ENCODE data around the gene GALNT7. TPM values are rescaled to one million over a fixed set of nuclear protein-coding genes. Genes with fewer than 3 reads are reported as not detected.

The GALNT7 gene
- total RNA-seq, 1 donor from 2014 or later, result 8.2 TPM

- Histone ChIP-seq H3K4me1 (no peaks in the 10 kb centered on the region), H3K27ac (no peak overlapping the region), H3K9me3 (no peaks in the 10 kb centered on the region), H3K27me3 (no peaks in the 10 kb centered on the region), H3K4me3 (no peak overlapping the region), H3K36me3 (no peaks in the 10 kb centered on the region)
- TF ChIP-seq CTCF (IDR thresholded peaks at IDR 0.05), result no peak
- DNase-seq (ENCODE audit: low spot score in 2 of 2), result no peak
- intact Hi-C loops (cut with DNase I), result no loop called here
These were observed 59.1 kb downstream of the GALNT7 start for GRCh38 chr4:173227756-173228155.

GRCh38 chr4:173230062-173230461 is 61.5 kb downstream of the GALNT7 start:
- DNase-seq (ENCODE audit: low spot score in 2 of 2), result no peak
- H3K4me3 ChIP-seq, result no peak overlapping the region
- no peaks in the 10 kb centered on the region for H3K27me3 ChIP-seq
- no peak overlapping the region for H3K27ac ChIP-seq
- no peaks in the 10 kb centered on the region for H3K4me1 ChIP-seq
- no peaks in the 10 kb centered on the region for H3K9me3 ChIP-seq
- no peaks in the 10 kb centered on the region for H3K36me3 ChIP-seq
- TF ChIP-seq CTCF (IDR thresholded peaks at IDR 0.05), result no peak
- intact Hi-C loops (cut with DNase I), result no loop called here

- H3K27ac ChIP-seq, result no peak overlapping the region
- H3K27me3 ChIP-seq, result no peaks in the 10 kb centered on the region
- intact Hi-C loops (cut with DNase I), result no loop called here
- DNase-seq (ENCODE audit: low spot score in 2 of 2), result no peak
- H3K4me3 ChIP-seq, result no peak overlapping the region
- H3K36me3 ChIP-seq, result no peaks in the 10 kb centered on the region
- no peaks in the 10 kb centered on the region for H3K9me3 ChIP-seq
- TF ChIP-seq CTCF (IDR thresholded peaks at IDR 0.05), result peak in 2 of 3 experiments; percentile 11 to 37
- no peaks in the 10 kb centered on the region for H3K4me1 ChIP-seq
These were observed 63.3 kb downstream of the GALNT7 start for GRCh38 chr4:173231916-173232315.

- intact Hi-C loops (cut with DNase I), result no loop called here
- H3K27me3 ChIP-seq, result no peaks in the 10 kb centered on the region
- H3K27ac ChIP-seq, result no peak overlapping the region
- H3K4me3 ChIP-seq, result no peak overlapping the region
- H3K4me1 ChIP-seq, result no peaks in the 10 kb centered on the region
- H3K36me3 ChIP-seq, result no peaks in the 10 kb centered on the region
- DNase-seq (ENCODE audit: low spot score in 2 of 2), result no peak
- H3K9me3 ChIP-seq, result no peaks in the 10 kb centered on the region
- TF ChIP-seq CTCF (IDR thresholded peaks at IDR 0.05), result no peak
These were observed 65.2 kb downstream of the GALNT7 start for GRCh38 chr4:173233857-173234256.

GRCh38 chr4:173235050-173235449 is 66.4 kb downstream of the GALNT7 start:
- Histone ChIP-seq H3K27ac (no peak overlapping the region), H3K36me3 (no peaks in the 10 kb centered on the region), H3K27me3 (no peaks in the 10 kb centered on the region), H3K4me3 (no peak overlapping the region), H3K9me3 (no peaks in the 10 kb centered on the region), H3K4me1 (no peaks in the 10 kb centered on the region)
- intact Hi-C loops (cut with DNase I), result no loop called here
- DNase-seq (ENCODE audit: low spot score in 2 of 2), result no peak
- no peak for TF ChIP-seq CTCF (IDR thresholded peaks at IDR 0.05)

- Histone ChIP-seq H3K4me3 (no peak overlapping the region), H3K36me3 (no peaks in the 10 kb centered on the region), H3K27ac (no peak overlapping the region), H3K27me3 (no peaks in the 10 kb centered on the region), H3K4me1 (no peaks in the 10 kb centered on the region), H3K9me3 (no peaks in the 10 kb centered on the region)
- no peak for TF ChIP-seq CTCF (IDR thresholded peaks at IDR 0.05)
- intact Hi-C loops (cut with DNase I), result no loop called here
- DNase-seq (ENCODE audit: low spot score in 2 of 2), result no peak
These were observed 67.7 kb downstream of the GALNT7 start for GRCh38 chr4:173236301-173236700.
